ENCODE measurements around the gene TOLLIP.

TOLLIP gene

GRCh38 chr11:1296287-1296686 is 13.1 kb downstream of the TOLLIP start:
- Histone ChIP-seq H3K27me3 (ENCODE audit: control insufficient read depth in 3 of 3, insufficient read depth in 3 of 3, low read depth in 1 of 3, low read length in 3 of 3) (no peaks in the 10 kb centered on the region), H2AK5ac (ENCODE audit: low read depth, low read length) (no peak overlapping the region), H3K4ac (ENCODE audit: low read length) (no peak overlapping the region), H2AFZ (ENCODE audit: low read length) (no peak overlapping the region), H3K23ac (ENCODE audit: low read depth, low read length, poor library complexity) (no peak overlapping the region), H4K8ac (ENCODE audit: low read depth, low read length) (peak overlapping the region; percentile 86), H3K36me3 (replicated peaks in 1 of 2; ENCODE audit: control insufficient read depth in 2 of 2, insufficient read depth in 2 of 2, low read length in 2 of 2) (peaks cover 11 to 43% of the 10 kb centered on the region in 2 donors), H3K79me1 (ENCODE audit: low read depth, low read length) (peaks cover 31% of the 10 kb centered on the region), H2BK120ac (ENCODE audit: low read depth, low read length) (no peak overlapping the region), H2BK12ac (ENCODE audit: low read length) (no peak overlapping the region), H2BK5ac (ENCODE audit: low read length) (no peak overlapping the region), H3K4me2 (ENCODE audit: insufficient read depth, low read length, poor library complexity, severe bottlenecking) (no peak overlapping the region), H2BK15ac (ENCODE audit: low read length) (no peak overlapping the region), H3K27ac (replicated peaks; ENCODE audit: low read length) (no peak overlapping the region), H3K18ac (ENCODE audit: low read length) (no peak overlapping the region), H3K9me3 (replicated peaks in 1 of 2; ENCODE audit: control insufficient read depth in 2 of 2, insufficient read depth in 1 of 2, low read depth in 1 of 2, low read length in 2 of 2) (no peaks in the 10 kb centered on the region), H3K14ac (ENCODE audit: low read length) (peak overlapping the region; percentile 82), H3K4me3 (ENCODE audit: low read length in 2 of 2) (no peak overlapping the region), H4K91ac (ENCODE audit: low read depth, low read length, poor library complexity) (no peak overlapping the region), H3K9ac (ENCODE audit: low read depth, low read length, poor library complexity) (peak overlapping the region; percentile 24), H3K4me1 (ENCODE audit: control insufficient read depth in 2 of 2, insufficient read depth in 1 of 2, low read depth in 1 of 2, low read length in 2 of 2) (peaks cover 0 to 2% of the 10 kb centered on the region in 2 donors)
- WGBS, 2 donors (ENCODE audit: extremely low coverage in 2 of 2, insufficient read length in 2 of 2, insufficient replicate concordance in 1 of 2): no CpG with 5 or more reads among the region's 9 CpGs
- no peak for DNase-seq (ENCODE audit: low spot score)

DNA sequence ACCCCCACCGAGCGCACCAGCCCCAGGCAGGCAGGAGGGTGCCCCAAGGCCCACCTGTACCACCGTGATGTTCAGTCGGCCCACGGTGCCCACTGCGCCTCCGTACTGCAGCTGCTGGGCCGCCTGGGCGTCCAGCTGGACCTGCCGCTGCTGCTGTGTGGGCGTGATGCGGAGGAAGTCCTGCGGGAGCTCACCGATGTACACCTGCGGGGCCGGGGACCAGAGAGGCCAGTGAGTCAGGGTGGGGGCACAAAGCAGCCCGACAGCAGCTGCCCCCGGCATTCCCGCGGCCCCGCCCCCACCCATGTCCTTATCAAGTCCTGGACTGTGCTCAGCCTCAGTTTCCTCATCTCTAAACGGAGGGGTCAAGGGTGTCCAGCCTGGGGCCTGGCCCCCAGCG is 13.8 kb downstream of the TOLLIP start:
- no peaks in the 10 kb centered on the region for H3K27me3 ChIP-seq (ENCODE audit: control insufficient read depth in 3 of 3, insufficient read depth in 3 of 3, low read depth in 1 of 3, low read length in 3 of 3)
- peak overlapping the region; percentile 17 for H3K23ac ChIP-seq (ENCODE audit: low read depth, low read length, poor library complexity)
- H2BK15ac ChIP-seq (ENCODE audit: low read length): no peak overlapping the region
- no peak for DNase-seq (ENCODE audit: low spot score)
- no peaks in the 10 kb centered on the region for H3K9me3 ChIP-seq (replicated peaks in 1 of 2; ENCODE audit: control insufficient read depth in 2 of 2, insufficient read depth in 1 of 2, low read depth in 1 of 2, low read length in 2 of 2)
- no peak overlapping the region for H3K9ac ChIP-seq (ENCODE audit: low read depth, low read length, poor library complexity)
- H4K91ac ChIP-seq (ENCODE audit: low read depth, low read length, poor library complexity): no peak overlapping the region
- no peak overlapping the region for H3K18ac ChIP-seq (ENCODE audit: low read length)
- H2AFZ ChIP-seq (ENCODE audit: low read length): no peak overlapping the region
- H3K27ac ChIP-seq (replicated peaks; ENCODE audit: low read length): no peak overlapping the region
- WGBS, 2 donors (ENCODE audit: extremely low coverage in 2 of 2, insufficient read length in 2 of 2, insufficient replicate concordance in 1 of 2): no CpG with 5 or more reads among the region's 23 CpGs
- H3K4me2 ChIP-seq (ENCODE audit: insufficient read depth, low read length, poor library complexity, severe bottlenecking): no peak overlapping the region
- peak overlapping the region in 1 of 2 donors; percentile 9 for H3K4me3 ChIP-seq (ENCODE audit: low read length in 2 of 2)
- no peak overlapping the region for H2AK5ac ChIP-seq (ENCODE audit: low read depth, low read length)
- no peak overlapping the region for H2BK5ac ChIP-seq (ENCODE audit: low read length)
- peaks cover 13 to 46% of the 10 kb centered on the region in 2 donors for H3K36me3 ChIP-seq (replicated peaks in 1 of 2; ENCODE audit: control insufficient read depth in 2 of 2, insufficient read depth in 2 of 2, low read length in 2 of 2)
- H2BK12ac ChIP-seq (ENCODE audit: low read length): no peak overlapping the region
- peaks cover 0 to 2% of the 10 kb centered on the region in 2 donors for H3K4me1 ChIP-seq (ENCODE audit: control insufficient read depth in 2 of 2, insufficient read depth in 1 of 2, low read depth in 1 of 2, low read length in 2 of 2)
- H3K14ac ChIP-seq (ENCODE audit: low read length): no peak overlapping the region
- no peak overlapping the region for H2BK120ac ChIP-seq (ENCODE audit: low read depth, low read length)
- H3K79me1 ChIP-seq (ENCODE audit: low read depth, low read length): peaks cover 31% of the 10 kb centered on the region
- H3K4ac ChIP-seq (ENCODE audit: low read length): no peak overlapping the region
- no peak overlapping the region for H4K8ac ChIP-seq (ENCODE audit: low read depth, low read length)

DNA sequence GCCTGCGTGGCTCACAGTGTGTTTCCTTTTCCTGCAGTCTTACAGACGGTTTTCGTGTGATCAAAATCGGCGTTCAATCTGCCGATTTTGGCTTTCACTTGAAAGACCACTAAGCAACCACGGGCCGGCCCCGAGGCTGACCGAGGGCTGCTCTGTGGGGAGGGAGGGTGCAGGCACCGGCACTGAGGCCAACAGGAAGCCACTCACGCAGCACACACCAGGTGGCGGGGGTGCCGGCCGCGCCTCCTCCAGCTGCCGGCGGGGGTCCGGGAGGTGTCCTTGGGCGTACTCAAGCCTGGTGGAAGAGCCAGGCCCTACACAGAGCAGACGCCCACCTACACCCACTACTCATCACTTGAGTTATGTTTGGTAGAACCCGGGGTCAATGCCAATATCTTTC is 14.3 kb downstream of the TOLLIP start:
- Histone ChIP-seq H2AFZ (ENCODE audit: low read length) (no peak overlapping the region), H3K14ac (ENCODE audit: low read length) (no peak overlapping the region), H4K8ac (ENCODE audit: low read depth, low read length) (no peak overlapping the region), H2BK15ac (ENCODE audit: low read length) (no peak overlapping the region), H3K4me3 (ENCODE audit: low read length in 2 of 2) (no peak overlapping the region), H3K36me3 (replicated peaks in 1 of 2; ENCODE audit: control insufficient read depth in 2 of 2, insufficient read depth in 2 of 2, low read length in 2 of 2) (peaks cover 16 to 51% of the 10 kb centered on the region in 2 donors), H3K18ac (ENCODE audit: low read length) (no peak overlapping the region), H3K4me2 (ENCODE audit: insufficient read depth, low read length, poor library complexity, severe bottlenecking) (no peak overlapping the region), H2BK5ac (ENCODE audit: low read length) (no peak overlapping the region), H2AK5ac (ENCODE audit: low read depth, low read length) (no peak overlapping the region), H3K79me1 (ENCODE audit: low read depth, low read length) (peaks cover 31% of the 10 kb centered on the region), H3K23ac (ENCODE audit: low read depth, low read length, poor library complexity) (no peak overlapping the region), H3K27ac (replicated peaks; ENCODE audit: low read length) (no peak overlapping the region), H3K9ac (ENCODE audit: low read depth, low read length, poor library complexity) (no peak overlapping the region), H3K4ac (ENCODE audit: low read length) (no peak overlapping the region), H3K4me1 (ENCODE audit: control insufficient read depth in 2 of 2, insufficient read depth in 1 of 2, low read depth in 1 of 2, low read length in 2 of 2) (peaks cover 0 to 2% of the 10 kb centered on the region in 2 donors), H3K27me3 (ENCODE audit: control insufficient read depth in 3 of 3, insufficient read depth in 3 of 3, low read depth in 1 of 3, low read length in 3 of 3) (no peaks in the 10 kb centered on the region), H2BK12ac (ENCODE audit: low read length) (no peak overlapping the region), H2BK120ac (ENCODE audit: low read depth, low read length) (no peak overlapping the region), H3K9me3 (replicated peaks in 1 of 2; ENCODE audit: control insufficient read depth in 2 of 2, insufficient read depth in 1 of 2, low read depth in 1 of 2, low read length in 2 of 2) (no peaks in the 10 kb centered on the region), H4K91ac (ENCODE audit: low read depth, low read length, poor library complexity) (no peak overlapping the region)
- no peak for DNase-seq (ENCODE audit: low spot score)
- no CpG with 5 or more reads among the region's 22 CpGs for WGBS, 2 donors (ENCODE audit: extremely low coverage in 2 of 2, insufficient read length in 2 of 2, insufficient replicate concordance in 1 of 2)

GRCh38 chr11:1293619-1294015 is 15.8 kb downstream of the TOLLIP start:
- Histone ChIP-seq H3K23ac (ENCODE audit: low read depth, low read length, poor library complexity) (no peak overlapping the region), H3K9ac (ENCODE audit: low read depth, low read length, poor library complexity) (no peak overlapping the region), H2BK15ac (ENCODE audit: low read length) (no peak overlapping the region), H2BK12ac (ENCODE audit: low read length) (no peak overlapping the region), H3K4ac (ENCODE audit: low read length) (no peak overlapping the region), H4K91ac (ENCODE audit: low read depth, low read length, poor library complexity) (no peak overlapping the region), H2AFZ (ENCODE audit: low read length) (no peak overlapping the region), H3K27me3 (ENCODE audit: control insufficient read depth in 3 of 3, insufficient read depth in 3 of 3, low read depth in 1 of 3, low read length in 3 of 3) (no peaks in the 10 kb centered on the region), H3K79me1 (ENCODE audit: low read depth, low read length) (peaks cover 29% of the 10 kb centered on the region), H2AK5ac (ENCODE audit: low read depth, low read length) (no peak overlapping the region), H3K4me2 (ENCODE audit: insufficient read depth, low read length, poor library complexity, severe bottlenecking) (no peak overlapping the region), H3K4me3 (ENCODE audit: low read length in 2 of 2) (no peak overlapping the region), H3K9me3 (replicated peaks in 1 of 2; ENCODE audit: control insufficient read depth in 2 of 2, insufficient read depth in 1 of 2, low read depth in 1 of 2, low read length in 2 of 2) (no peaks in the 10 kb centered on the region), H3K14ac (ENCODE audit: low read length) (peak overlapping the region; percentile 31), H3K27ac (replicated peaks; ENCODE audit: low read length) (no peak overlapping the region), H2BK120ac (ENCODE audit: low read depth, low read length) (no peak overlapping the region), H3K36me3 (replicated peaks in 1 of 2; ENCODE audit: control insufficient read depth in 2 of 2, insufficient read depth in 2 of 2, low read length in 2 of 2) (peaks cover 25 to 66% of the 10 kb centered on the region in 2 donors), H3K4me1 (ENCODE audit: control insufficient read depth in 2 of 2, insufficient read depth in 1 of 2, low read depth in 1 of 2, low read length in 2 of 2) (no peaks in the 10 kb centered on the region), H2BK5ac (ENCODE audit: low read length) (no peak overlapping the region), H3K18ac (ENCODE audit: low read length) (no peak overlapping the region), H4K8ac (ENCODE audit: low read depth, low read length) (no peak overlapping the region)
- no CpG with 5 or more reads among the region's 13 CpGs for WGBS, 2 donors (ENCODE audit: extremely low coverage in 2 of 2, insufficient read length in 2 of 2, insufficient replicate concordance in 1 of 2)
- DNase-seq (ENCODE audit: low spot score): no peak
